H1 (cell line): ENCODE results near the gene VWA3B. TPM values are rescaled to one million over a fixed set of nuclear protein-coding genes. Genes with fewer than 3 reads are reported as not detected.

Experiments
- BACH1 ChIP-seq: IDR thresholded peaks from 2 replicates; pipeline ENCODE4 v1.6.1; 2012; ENCODE audit warnings: low read length, improper control_type of control experiment
- CBX8 ChIP-seq: fragments of 300-800, 300-1000 bp; sonication (generic); IDR thresholded peaks from 2 replicates; pipeline ENCODE4 v1.7.1; 2016; ENCODE audit warnings: low read depth, low read length, borderline replicate concordance
- CEBPB ChIP-seq: IDR thresholded peaks from 2 replicates; pipeline ENCODE4 v1.6.1; 2012; ENCODE audit warnings: low read depth, low read length
- HDAC6 ChIP-seq: IDR thresholded peaks from one replicate; pipeline ENCODE4 v1.7.1; 2012; ENCODE audit warnings: low read depth, mild to moderate bottlenecking, inconsistent platforms, low read length, moderate library complexity
- JUND ChIP-seq: IDR thresholded peaks from 2 replicates; pipeline ENCODE4 v1.6.1; 2011; ENCODE audit warnings: mild to moderate bottlenecking, improper control_type of control experiment, low read length
- KDM1A ChIP-seq: fragments of 200-600, 300-600 bp; sonication (generic); IDR thresholded peaks from 2 replicates; pipeline ENCODE4 v1.7.1; 2016; ENCODE audit warnings: mild to moderate bottlenecking, low read length, borderline replicate concordance
- KDM5A ChIP-seq: fragments of 200-600 bp; IDR thresholded peaks from 2 replicates; pipeline ENCODE4 v1.7.1; 2012; ENCODE audit warnings: mild to moderate bottlenecking, low read length, inconsistent platforms, mixed read lengths
- NRF1 ChIP-seq: IDR thresholded peaks from 2 replicates; pipeline ENCODE4 v1.6.1; 2011; ENCODE audit warnings: mild to moderate bottlenecking, low read depth, low read length, improper control_type of control experiment
- ZNF274 ChIP-seq: IDR thresholded peaks from 2 replicates; pipeline ENCODE4 v1.7.0; 2012; ENCODE audit warnings: low read length, borderline replicate concordance; ENCODE audit errors: extremely low read depth
- polyA plus RNA-seq, 7 experiments: library from polyadenylated mRNA; depleted of rRNA in 3 of 7; stranded (reverse) in 5 of 7; unstranded in 2 of 7; fragments of >200 nt in 5 of 7; fragments of 200-250 nt in 2 of 7; gene quantifications; 1 replicate in 5 of 7; 2 replicates in 1 of 7; 4 replicates in 1 of 7; pipeline versions ENCODE4 v1.2.1 to v1.2.3, GENCODE V29; 2011 to 2013; ENCODE audit warnings: missing spikeins in 2 of 7, mixed read lengths in 2 of 7
- total RNA-seq: library from RNA; stranded (reverse); fragmentation: NEBNext Ultra II Directional; extraction: Animal tissue kit (Norgen Biotek cat#: 25700); gene quantifications from 2 replicates; pipeline ENCODE4 v1.2.1, GENCODE V29; 2021

Gene VWA3B
- total and polyA plus RNA-seq, 2 of the 8 experiments (the other 6 are each of a cell fraction or from before 2014, with no cell fraction given): not detected

DNA sequence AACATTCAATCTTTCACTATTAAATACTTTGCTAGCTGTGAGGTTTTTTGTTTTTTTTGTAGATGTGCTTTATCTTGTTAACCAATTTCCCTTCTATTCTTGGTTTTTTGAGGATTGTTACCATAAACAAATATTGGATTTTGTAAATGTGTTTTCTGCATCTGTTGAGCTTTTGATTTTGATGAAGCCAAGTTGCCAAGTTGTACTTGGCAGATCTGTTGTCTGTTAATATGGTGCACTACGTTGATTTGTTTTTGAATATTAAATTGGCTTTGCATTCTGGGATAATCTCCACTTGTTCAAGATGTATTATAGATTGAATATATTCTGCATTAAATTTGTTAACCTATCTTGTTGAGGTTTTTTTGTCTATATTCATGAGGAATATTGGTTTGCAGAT is 114.6 kb downstream of the VWA3B start (continued):
- no peak for TF ChIP-seq ZNF274
- TF ChIP-seq BACH1: no peak
- TF ChIP-seq CEBPB: no peak
- TF ChIP-seq JUND: no peak
- TF ChIP-seq NRF1: no peak
- TF ChIP-seq HDAC6: no peak
- TF ChIP-seq CBX8: no peak
- TF ChIP-seq KDM5A: no peak
- TF ChIP-seq KDM1A: no peak
